OCI-LY7 (cell line): ENCODE data around the gene RHOD. TPM values are rescaled to one million over a fixed set of nuclear protein-coding genes. Genes with fewer than 3 reads are reported as not detected.
A peak's percentile ranks its signal among the peaks of the same experiment; 100 is the strongest.

Experiments
- BruUV-seq: library from RNA; stranded (reverse); fragments of 400-500 nt; replicated peaks from 2 replicates; lab custom pipeline; 2021; lab: Mats Ljungman, UMichigan
- CTCF ChIA-PET: fragments of 300-600 bp; sonication (Branson Sonifier 250); formaldehyde crosslinking; loops from one replicate; lab custom pipeline; 2022; ENCODE audit warnings: antibody characterized with exemption; ENCODE audit not compliant: unreplicated experiment; lab: Charles Lee
- POLR2A ChIA-PET: fragments of 300-600 bp; sonication (Branson Sonifier 250); formaldehyde crosslinking; loops from one replicate; lab custom pipeline; 2022; ENCODE audit warnings: antibody characterized with exemption; lab: Charles Lee
- DNase-seq: peaks from one replicate; pipeline ENCODE4 v3.0.0-alpha.2; 2015; ENCODE audit warnings: low spot score
- H2AFZ ChIP-seq: fragments of 200-600 bp; sonication (generic), shearing (Covaris generic); 2 replicates; pipeline ENCODE4 v1.6.1; 2014; ENCODE audit warnings: mild to moderate bottlenecking, antibody characterized with exemption, low read length, moderate library complexity
- H3K27ac ChIP-seq: fragments of 200-600 bp; sonication (generic); 2 replicates; pipeline ENCODE4 v1.5.1; 2014; ENCODE audit warnings: mixed run types, low read depth, mild to moderate bottlenecking, moderate library complexity, low read length, inconsistent platforms; ENCODE audit not compliant: poor library complexity, severe bottlenecking
- H3K36me3 ChIP-seq: fragments of 200-600 bp; sonication (generic); 2 replicates; pipeline ENCODE4 v1.6.1; 2014; ENCODE audit warnings: mild to moderate bottlenecking, antibody characterized with exemption, low read length, moderate library complexity, mixed read lengths; ENCODE audit not compliant: insufficient read depth
- H3K4me1 ChIP-seq: fragments of 200-600 bp; sonication (generic); 2 replicates; pipeline ENCODE4 v1.5.1; 2014; ENCODE audit warnings: mild to moderate bottlenecking, low read length; ENCODE audit not compliant: insufficient read depth, poor library complexity, severe bottlenecking
- H3K4me2 ChIP-seq: fragments of 200-600 bp; sonication (generic); 2 replicates; pipeline ENCODE4 v1.6.1; 2014; ENCODE audit warnings: mild to moderate bottlenecking, low read length
- H3K4me3 ChIP-seq: fragments of 200-600 bp; sonication (generic); 2 replicates; pipeline ENCODE4 v1.5.1; 2014; ENCODE audit warnings: mild to moderate bottlenecking, low read depth, low read length; ENCODE audit not compliant: poor library complexity, severe bottlenecking
- H3K79me2 ChIP-seq: fragments of 200-600 bp; sonication (generic); 2 replicates; pipeline ENCODE4 v1.6.1; 2016; ENCODE audit warnings: low read depth, mild to moderate bottlenecking, low read length, moderate library complexity, mixed read lengths; ENCODE audit not compliant: insufficient read depth
- H3K9me2 ChIP-seq: fragments of 200-600 bp; sonication (generic); 2 replicates; pipeline ENCODE4 v1.6.1; 2016; ENCODE audit warnings: mild to moderate bottlenecking, low read length, mixed read lengths; ENCODE audit not compliant: insufficient read depth
- H3K9me3 ChIP-seq: fragments of 200-600 bp; sonication (generic); 2 replicates; pipeline ENCODE4 v1.6.1; 2014; ENCODE audit warnings: mild to moderate bottlenecking, mixed run types, low read length, mixed read lengths
- H4K20me1 ChIP-seq: fragments of 200-600 bp; sonication (generic); 2 replicates; pipeline ENCODE4 v1.6.1; 2014; ENCODE audit warnings: mild to moderate bottlenecking, antibody characterized with exemption, low read length, moderate library complexity, mixed read lengths; ENCODE audit not compliant: insufficient read depth
- CTCF ChIP-seq: fragments of 200-600 bp; sonication (generic); conservative IDR thresholded peaks from 2 replicates; pipeline ENCODE4 v1.5.1; 2014; ENCODE audit warnings: mild to moderate bottlenecking, antibody characterized with exemption, low read length, moderate library complexity, mixed read lengths
- EZH2phosphoT487 ChIP-seq: fragments of 200-600 bp; sonication (generic); IDR thresholded peaks from 2 replicates; pipeline ENCODE4 v1.6.1; 2018; ENCODE audit warnings: low read depth, borderline replicate concordance, mild to moderate bottlenecking, mixed run types, antibody characterized with exemption, low read length, moderate library complexity, mixed read lengths
- intact Hi-C: fragments of 100-400 bp; cut with micrococcal nuclease; formaldehyde crosslinking; loops from one replicate; pipeline ENCODE4 v1.10.0; 2022; ENCODE audit not compliant: unreplicated experiment
- total RNA-seq, 2 experiments: library from RNA; depleted of rRNA in 1 of 2; stranded (reverse); fragments of >200 nt in 1 of 2; shearing (Covaris generic) in 1 of 2; gene quantifications; 2 replicates each; pipeline ENCODE4 v1.2.3, GENCODE V29; 2014 to 2022

RHOD gene
- total RNA-seq, 2 experiments from 2014 or later: not detected

- ChIA-PET POLR2A (interaction anchor here (0.6 to 1.1 kb wide), 5 partner anchors 9 to 232 kb away, joined by 3 to 4 read pairs (median 3); no protein-coding TSS in a partner anchor), CTCF (interaction anchor here (1.0 kb wide), 2 partner anchors 48 to 198 kb away, joined by 3 to 5 read pairs; no protein-coding TSS in a partner anchor)
- Histone ChIP-seq H2AFZ (peak within 1 kb of the TSS; percentile 68; the same call in 1 of the 2 replicates), H3K79me2 (peaks cover 44% of the 10 kb centered on the region), H3K27ac (peak within 1 kb of the TSS; percentile 91), H3K4me3 (peak within 1 kb of the TSS; percentile 87), H3K4me1 (peaks cover 29% of the 10 kb centered on the region), H4K20me1 (no peaks in the 10 kb centered on the region; the same call in 1 of the 2 replicates), H3K36me3 (peaks cover 25% of the 10 kb centered on the region), H3K9me3 (no peaks in the 10 kb centered on the region), H3K4me2 (peak within 1 kb of the TSS; percentile 81), H3K9me2 (no peaks in the 10 kb centered on the region)
- no TSS peak for BruUV-seq
- intact Hi-C loops: loop anchor here (1.0 kb wide), 2 partner anchors 120 to 148 kb away; no protein-coding TSS in a partner anchor
- DNase-seq: peak; percentile 99
- TF ChIP-seq CTCF: no peak
- TF ChIP-seq EZH2phosphoT487: no peak
Measured at GRCh38 chr11:67118801-67119584, 62.3 kb downstream of the RHOD start, which contains the start of gene KDM2A. TSS of gene KDM2A (plus strand) at chr11:67119263. CDS start at chr11:67121317, 2,054 bp downstream.

- ChIA-PET CTCF (interaction anchor here (1.0 kb wide), 2 partner anchors 48 to 197 kb away, joined by 3 to 5 read pairs; no protein-coding TSS in a partner anchor), POLR2A (interaction anchor here (1.1 kb wide), 1 partner anchor 11 kb away, joined by 3 read pairs; no protein-coding TSS in a partner anchor)
- BruUV-seq: no TSS peak
- Histone ChIP-seq H4K20me1 (no peaks in the 10 kb centered on the region; the same call in 1 of the 2 replicates), H3K79me2 (peaks cover 52% of the 10 kb centered on the region), H3K27ac (peak overlapping the region; percentile 91), H3K36me3 (peaks cover 32% of the 10 kb centered on the region), H3K9me2 (no peaks in the 10 kb centered on the region), H3K4me2 (peak overlapping the region; percentile 81), H3K4me1 (peaks cover 29% of the 10 kb centered on the region), H3K4me3 (peak overlapping the region; percentile 87), H2AFZ (no peak overlapping the region; the same call in 1 of the 2 replicates), H3K9me3 (no peaks in the 10 kb centered on the region)
- intact Hi-C loops: loop anchor here (1.0 kb wide), 2 partner anchors 120 to 148 kb away; no protein-coding TSS in a partner anchor
- TF ChIP-seq CTCF: no peak
- TF ChIP-seq EZH2phosphoT487: no peak
- DNase-seq: peak; percentile 60
Measured at GRCh38 chr11:67119585-67120391, 63.1 kb downstream of the RHOD start.
